ENCODE measurements around the gene SLC25A29. TPM values are rescaled to one million over a fixed set of nuclear protein-coding genes. Genes with fewer than 3 reads are reported as not detected.
A peak's percentile ranks its signal among the peaks of the same experiment; 100 is the strongest.
"Not testable (repeated sequence)": the region's sequence is repeated elsewhere in the genome, so short reads cannot be mapped to it uniquely, and the experiment has no call there.

The SLC25A29 gene
- total and polyA plus RNA-seq, 7 experiments from 2014 or later: 0.38 to 25.6 (median 9.7) TPM

DNA sequence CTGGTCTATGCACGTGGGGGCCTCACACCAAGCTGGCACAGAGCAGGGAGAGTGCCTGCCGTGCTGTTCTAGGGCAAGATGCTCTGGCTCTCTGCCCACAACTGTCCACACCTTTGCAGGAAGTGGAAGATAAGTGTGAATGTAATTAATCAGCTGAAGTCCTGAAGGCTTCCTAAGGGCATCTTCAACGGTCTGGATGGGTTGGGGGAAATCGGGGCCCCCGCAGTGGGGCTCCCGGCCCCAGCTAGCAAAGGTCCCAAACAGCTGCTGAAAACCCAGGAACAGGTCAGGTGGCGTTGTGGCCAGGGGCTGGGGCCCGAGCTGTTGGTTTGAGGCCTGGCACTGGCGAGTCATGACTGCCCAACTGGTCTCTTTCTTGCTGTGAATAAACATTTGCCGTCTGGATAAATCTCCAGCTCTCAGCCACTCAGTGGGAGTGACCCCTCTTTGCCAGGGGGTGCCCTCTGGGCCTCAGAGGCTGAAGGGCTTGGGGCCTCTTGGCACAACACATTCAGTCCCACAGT, 6.7 kb upstream of the SLC25A29 start:
- peaks cover 0 to 26% (median 0%) of the 10 kb centered on the region in 5 donors for H3K27me3 Mint-ChIP-seq
- no peaks in the 10 kb centered on the region for H3K36me3 Mint-ChIP-seq
- Histone ChIP-seq H3K27me3 (ENCODE audit: control insufficient read depth in 2 of 2, insufficient read depth in 2 of 2, low read length in 2 of 2) (no peaks in the 10 kb centered on the region), H3K4me1 (ENCODE audit: control insufficient read depth in 2 of 2, insufficient read depth in 2 of 2, low read length in 2 of 2) (no peaks in the 10 kb centered on the region), H3K4me3 (ENCODE audit: low read length) (no peak overlapping the region), H3K36me3 (ENCODE audit: control insufficient read depth in 2 of 3, insufficient read depth in 3 of 3, low read length in 3 of 3) (no peaks in the 10 kb centered on the region), H3K9me3 (ENCODE audit: control insufficient read depth in 2 of 3, low read length in 3 of 3) (no peaks in the 10 kb centered on the region), H3K27ac (ENCODE audit: low read depth, low read length) (no peak overlapping the region)
- peaks cover 0 to 9% (median 0%) of the 10 kb centered on the region in 7 donors for H3K4me1 Mint-ChIP-seq
- ChIA-PET POLR2A (no interaction called here), CTCF (no interaction called here)
- intact Hi-C loops (cut with micrococcal nuclease): no loop called here
- H3K27ac Mint-ChIP-seq: peak overlapping the region in 1 of 9 donors; percentile 13
- ATAC-seq (no peak), DNase-seq (no peak)
- no peak overlapping the region for H3K4me3 Mint-ChIP-seq
- H3K9me3 Mint-ChIP-seq: no peaks in the 10 kb centered on the region

DNA sequence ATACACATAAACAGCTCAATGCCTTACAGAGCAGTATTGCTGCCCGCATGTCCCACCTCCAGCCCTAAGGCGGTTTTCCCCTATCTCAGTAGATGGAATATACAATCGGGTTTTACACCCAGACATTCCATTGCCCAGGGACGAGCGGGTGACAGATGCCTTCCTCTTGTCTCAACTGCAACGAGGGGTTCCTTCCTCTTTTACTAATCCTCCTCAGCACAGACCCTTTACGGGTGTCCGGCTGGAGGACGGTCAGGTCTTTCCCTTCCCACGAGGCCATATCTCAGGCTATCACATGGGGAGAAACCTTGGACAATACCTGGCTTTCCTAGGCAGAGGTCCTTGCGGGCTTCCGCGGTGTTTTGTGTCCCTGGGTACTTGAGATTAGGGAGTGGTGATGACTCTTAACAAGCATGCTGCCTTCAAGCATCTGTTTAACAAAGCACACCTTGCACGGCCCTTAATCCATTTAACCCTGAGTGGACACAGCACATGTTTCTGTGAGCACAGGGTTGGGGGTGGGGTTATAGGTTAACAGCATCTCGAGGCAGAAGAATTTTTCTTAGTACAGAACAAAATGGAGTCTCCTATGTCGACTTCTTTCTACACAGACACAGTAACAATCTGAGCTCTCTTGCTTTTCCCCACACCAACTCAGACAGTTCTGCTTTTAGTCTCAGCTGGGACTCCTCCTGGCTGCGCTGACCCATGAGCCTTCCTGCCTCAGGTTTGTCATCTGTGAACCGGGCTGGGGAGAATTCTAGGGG, 6.0 kb upstream of the SLC25A29 start:
- H3K4me3 ChIP-seq (ENCODE audit: low read length); H3K4me3 Mint-ChIP-seq; H3K27ac ChIP-seq (ENCODE audit: low read depth, low read length); H3K27me3 ChIP-seq (ENCODE audit: control insufficient read depth in 2 of 2, insufficient read depth in 2 of 2, low read length in 2 of 2); H3K36me3 Mint-ChIP-seq; H3K36me3 ChIP-seq (ENCODE audit: control insufficient read depth in 2 of 3, insufficient read depth in 3 of 3, low read length in 3 of 3); H3K9me3 ChIP-seq (ENCODE audit: control insufficient read depth in 2 of 3, low read length in 3 of 3); POLR2A ChIA-PET; DNase-seq; H3K4me1 ChIP-seq (ENCODE audit: control insufficient read depth in 2 of 2, insufficient read depth in 2 of 2, low read length in 2 of 2); intact Hi-C loops (cut with micrococcal nuclease); CTCF ChIA-PET; H3K9me3 Mint-ChIP-seq: not testable (repeated sequence)
- peaks cover 0 to 32% (median 0%) of the 10 kb centered on the region in 5 donors for H3K27me3 Mint-ChIP-seq
- peak; percentile 52 for ATAC-seq
- peak overlapping the region in 2 of 9 donors; percentile 13 to 47 for H3K27ac Mint-ChIP-seq
- peaks cover 0 to 10% (median 0%) of the 10 kb centered on the region in 7 donors for H3K4me1 Mint-ChIP-seq

DNA sequence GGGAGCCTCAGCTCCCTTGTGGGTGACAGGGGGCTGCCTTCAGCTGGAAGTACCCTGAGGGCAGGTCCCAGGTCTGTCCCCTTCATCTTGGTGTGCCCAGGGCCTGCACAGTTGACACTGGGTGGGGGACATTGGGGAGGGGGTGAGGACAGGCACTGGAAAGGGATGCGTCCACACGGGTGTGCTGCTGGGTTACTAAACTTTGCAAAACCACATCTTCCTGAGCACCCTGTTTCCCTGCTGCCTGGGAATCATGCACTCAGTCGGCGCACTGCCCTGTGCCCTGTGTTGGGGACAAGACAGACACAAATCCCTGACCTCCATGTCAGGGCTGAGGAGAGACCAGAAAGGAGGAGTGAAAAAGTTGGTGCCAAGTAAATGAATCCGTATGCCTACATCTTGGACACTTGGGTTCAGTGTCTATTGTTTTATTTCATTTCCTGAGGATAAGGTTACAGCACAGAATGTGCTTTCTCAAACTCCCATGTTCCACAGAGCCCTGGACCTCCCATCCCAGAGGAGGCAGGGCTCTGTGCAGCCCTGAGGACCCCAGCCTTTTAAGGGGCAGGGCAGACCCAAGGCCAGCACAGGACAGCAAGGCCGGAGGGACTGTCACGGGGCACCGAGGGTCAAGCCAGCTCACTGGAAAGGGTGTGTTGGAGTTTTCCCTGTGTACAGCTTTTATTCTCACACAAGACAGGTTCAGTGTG, 2.9 kb upstream of the SLC25A29 start:
- H3K4me3 Mint-ChIP-seq: peak overlapping the region in 2 of 10 donors; percentile 18 to 45
- peak overlapping the region in 1 of 9 donors; percentile 31 for H3K27ac Mint-ChIP-seq
- H3K9me3 Mint-ChIP-seq: no peaks in the 10 kb centered on the region
- intact Hi-C loops (cut with micrococcal nuclease): loop anchor here (10.0 kb wide), 3 partner anchors 236 to 824 kb away; partner anchors contain the start of genes CCNK (in 1 of the 2) and SETD3 (in 1 of the 2)
- DNase-seq (no peak), ATAC-seq (no peak)
- H3K9me3 ChIP-seq (ENCODE audit: control insufficient read depth in 2 of 3, low read length in 3 of 3): no peaks in the 10 kb centered on the region
- H3K4me1 ChIP-seq (ENCODE audit: control insufficient read depth in 2 of 2, insufficient read depth in 2 of 2, low read length in 2 of 2): peaks cover 4 to 7% of the 10 kb centered on the region in 2 donors
- H3K27ac ChIP-seq (ENCODE audit: low read depth, low read length): no peak overlapping the region
- CTCF ChIA-PET: no interaction called here
- H3K4me1 Mint-ChIP-seq: peaks cover 0 to 20% (median 13%) of the 10 kb centered on the region in 7 donors
- POLR2A ChIA-PET: interaction anchor here (0.8 kb wide), 1 partner anchor 1199 kb away, joined by 3 read pairs; no protein-coding TSS in a partner anchor
- H3K36me3 ChIP-seq (ENCODE audit: control insufficient read depth in 2 of 3, insufficient read depth in 3 of 3, low read length in 3 of 3): no peaks in the 10 kb centered on the region
- H3K27me3 ChIP-seq (ENCODE audit: control insufficient read depth in 2 of 2, insufficient read depth in 2 of 2, low read length in 2 of 2): no peaks in the 10 kb centered on the region
- H3K4me3 ChIP-seq (ENCODE audit: low read length): no peak overlapping the region
- H3K36me3 Mint-ChIP-seq: no peaks in the 10 kb centered on the region
- peaks cover 0 to 47% (median 0%) of the 10 kb centered on the region in 5 donors for H3K27me3 Mint-ChIP-seq

DNA sequence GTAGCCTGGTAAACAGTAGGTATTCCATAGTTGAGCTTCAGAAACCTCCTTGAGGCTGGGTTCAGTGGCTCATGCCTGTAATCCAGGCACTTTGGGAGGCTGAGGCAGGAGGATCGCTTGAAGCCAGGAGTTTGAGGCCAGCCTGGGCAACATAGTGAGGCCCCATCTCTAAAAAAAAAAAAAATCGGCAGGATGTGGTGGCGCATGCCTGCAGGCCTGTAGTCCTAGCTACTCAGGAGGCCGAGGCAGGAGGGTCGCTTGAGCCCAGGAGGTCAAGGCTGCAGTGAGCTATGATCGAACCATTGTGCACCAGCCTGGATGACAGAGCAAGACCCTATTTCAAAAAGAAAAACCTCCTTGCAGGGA, 2.2 kb upstream of the SLC25A29 start:
- POLR2A ChIA-PET: interaction anchor here (0.8 kb wide), 1 partner anchor 1200 kb away, joined by 3 read pairs; no protein-coding TSS in a partner anchor
- H3K27me3 ChIP-seq (ENCODE audit: control insufficient read depth in 2 of 2, insufficient read depth in 2 of 2, low read length in 2 of 2); ATAC-seq; H3K4me1 ChIP-seq (ENCODE audit: control insufficient read depth in 2 of 2, insufficient read depth in 2 of 2, low read length in 2 of 2); CTCF ChIA-PET; H3K36me3 Mint-ChIP-seq; DNase-seq; H3K9me3 ChIP-seq (ENCODE audit: control insufficient read depth in 2 of 3, low read length in 3 of 3); H3K27ac ChIP-seq (ENCODE audit: low read depth, low read length); H3K36me3 ChIP-seq (ENCODE audit: control insufficient read depth in 2 of 3, insufficient read depth in 3 of 3, low read length in 3 of 3); H3K9me3 Mint-ChIP-seq; H3K4me3 ChIP-seq (ENCODE audit: low read length): not testable (repeated sequence)
- Mint-ChIP-seq H3K4me1 (peaks cover 0 to 20% (median 13%) of the 10 kb centered on the region in 7 donors), H3K27me3 (peaks cover 0 to 49% (median 0%) of the 10 kb centered on the region in 5 donors), H3K27ac (peak overlapping the region in 1 of 9 donors; percentile 19), H3K4me3 (peak overlapping the region in 2 of 10 donors; percentile 18 to 56)
- intact Hi-C loops (cut with micrococcal nuclease): loop anchor here (10.0 kb wide), 3 partner anchors 236 to 824 kb away; partner anchors contain the start of genes CCNK (in 1 of the 2) and SETD3 (in 1 of the 2)

DNA sequence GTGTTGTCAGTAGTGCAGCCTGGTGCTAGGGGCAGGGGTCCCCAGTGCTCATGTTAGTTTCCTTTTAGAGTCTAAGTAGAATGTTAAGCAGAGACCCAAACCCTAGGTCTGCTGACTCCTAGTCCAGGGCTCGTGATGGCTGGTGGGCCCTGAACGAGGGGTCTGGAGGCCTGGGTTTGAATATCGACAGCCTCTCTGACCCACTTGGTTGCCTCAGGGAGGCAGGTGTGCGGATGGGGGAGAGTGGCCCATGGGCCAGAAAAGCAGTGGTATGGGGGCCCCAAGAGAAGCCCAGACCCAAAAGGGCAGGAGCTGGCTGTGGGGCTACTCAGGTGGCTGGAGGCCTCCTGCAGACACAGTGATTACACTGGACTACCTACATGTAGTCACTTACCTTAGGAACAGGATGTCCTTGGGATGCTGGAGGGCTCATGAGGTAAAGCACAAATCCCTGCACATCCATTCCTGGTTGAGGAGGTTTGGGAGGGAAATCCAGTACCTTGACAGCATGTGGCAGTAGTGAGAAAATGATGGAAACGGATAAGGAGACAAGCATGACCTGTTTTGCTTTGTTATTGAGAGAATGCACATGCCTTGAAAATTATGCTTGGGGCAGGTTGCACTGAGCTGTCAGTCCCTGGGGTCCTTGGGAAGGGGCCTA, 1.7 kb upstream of the SLC25A29 start:
- Histone ChIP-seq H3K9me3 (ENCODE audit: control insufficient read depth in 2 of 3, low read length in 3 of 3) (no peaks in the 10 kb centered on the region), H3K4me3 (ENCODE audit: low read length) (no peak overlapping the region), H3K36me3 (ENCODE audit: control insufficient read depth in 2 of 3, insufficient read depth in 3 of 3, low read length in 3 of 3) (no peaks in the 10 kb centered on the region), H3K4me1 (ENCODE audit: control insufficient read depth in 2 of 2, insufficient read depth in 2 of 2, low read length in 2 of 2) (peaks cover 4 to 7% of the 10 kb centered on the region in 2 donors), H3K27ac (ENCODE audit: low read depth, low read length) (no peak overlapping the region), H3K27me3 (ENCODE audit: control insufficient read depth in 2 of 2, insufficient read depth in 2 of 2, low read length in 2 of 2) (no peaks in the 10 kb centered on the region)
- H3K4me3 Mint-ChIP-seq: peak overlapping the region; percentile 38 to 91 (median 81)
- intact Hi-C loops (cut with micrococcal nuclease): loop anchor here (2.0 to 10.0 kb wide), 6 partner anchors 23 to 823 kb away; partner anchors contain the start of genes CCNK (in 1 of the 2), SETD3 (in 1 of the 2) and WDR25 (in 1 of the 2)
- H3K27me3 Mint-ChIP-seq: peaks cover 0 to 49% (median 0%) of the 10 kb centered on the region in 5 donors
- ChIA-PET CTCF (no interaction called here), POLR2A (no interaction called here)
- peaks cover 0 to 24% (median 13%) of the 10 kb centered on the region in 7 donors for H3K4me1 Mint-ChIP-seq
- DNase-seq (no peak), ATAC-seq (no peak)
- H3K36me3 Mint-ChIP-seq: no peaks in the 10 kb centered on the region
- no peaks in the 10 kb centered on the region for H3K9me3 Mint-ChIP-seq
- H3K27ac Mint-ChIP-seq: peak overlapping the region in 4 of 9 donors; percentile 13 to 62 (median 24)

Data from naive thymus-derived CD4-positive, alpha-beta T cell (primary cell).